Thymus (tissue), 11 donors: ENCODE data around the gene MYH9. TPM values are rescaled to one million over a fixed set of nuclear protein-coding genes. Genes with fewer than 3 reads are reported as not detected.

Experiments
- DNase-seq, 9 donors: peaks; one replicate each; pipeline ENCODE4 v3.0.0-alpha.2; 2013; ENCODE audit warnings: low spot score in 9 of 9, low read depth in 6 of 9, missing footprints in 1 of 9
- H3K27ac ChIP-seq, 2 donors: one replicate each; pipeline ENCODE4 v1.5.1; 2013; ENCODE audit warnings: control low read depth in 1 of 2, low read depth in 1 of 2, low read length in 1 of 2, mild to moderate bottlenecking in 1 of 2, moderate library complexity in 1 of 2
- H3K27me3 ChIP-seq, 2 donors: one replicate each; pipeline ENCODE4 v1.5.1; 2013; ENCODE audit warnings: low read length in 1 of 2; ENCODE audit not compliant: control insufficient read depth in 2 of 2, insufficient read depth in 1 of 2
- H3K36me3 ChIP-seq, 2 donors: one replicate each; pipeline ENCODE4 v1.5.1; 2013; ENCODE audit warnings: low read length in 1 of 2, mild to moderate bottlenecking in 1 of 2, moderate library complexity in 1 of 2; ENCODE audit not compliant: control insufficient read depth in 2 of 2, insufficient read depth in 2 of 2
- H3K4me1 ChIP-seq, 2 donors: one replicate each; pipeline ENCODE4 v1.5.1; 2013; ENCODE audit warnings: low read length in 2 of 2; ENCODE audit not compliant: control insufficient read depth in 2 of 2, insufficient read depth in 2 of 2
- H3K4me3 ChIP-seq, 2 donors: one replicate each; pipeline ENCODE4 v1.5.1; 2013; ENCODE audit warnings: low read length in 2 of 2, control low read depth in 1 of 2, mild to moderate bottlenecking in 1 of 2
- H3K9me3 ChIP-seq, 2 donors: one replicate each; pipeline ENCODE4 v1.5.1; 2013; ENCODE audit warnings: low read length in 1 of 2, mild to moderate bottlenecking in 1 of 2; ENCODE audit not compliant: control insufficient read depth in 2 of 2, insufficient read depth in 1 of 2
- WGBS: extraction: QIAGEN DNeasy Blood & Tissue Kit; methylation state at CpG from one replicate; pipeline ENCODE4 v1.1.7; 2013; 5-methylcytosine and 5-hydroxymethylcytosine counted together
- polyA plus RNA-seq: library from polyadenylated mRNA; stranded (reverse); fragments of 200-250 nt; gene quantifications from one replicate; pipeline ENCODE4 v1.2.3, GENCODE V29; 2013
- total RNA-seq: library from RNA; stranded (reverse); fragments of 120-200 nt; gene quantifications from one replicate; pipeline ENCODE4 v1.2.4, GENCODE V29; 2013
- donor health status: healthy.

Gene MYH9
- total and polyA plus RNA-seq, 2 donors, result 123 to 155 TPM

- Histone ChIP-seq H3K4me3 (no peak overlapping the region), H3K36me3 (peaks cover 16 to 53% of the 10 kb centered on the region in 2 donors), H3K9me3 (no peaks in the 10 kb centered on the region), H3K4me1 (peaks cover 48 to 90% of the 10 kb centered on the region in 2 donors), H3K27me3 (no peaks in the 10 kb centered on the region), H3K27ac (peak overlapping the region in 1 of 2 donors; percentile 54)
- 83% methylated on average over 9 of the region's 9 CpGs for WGBS
- no peak for DNase-seq
Observed at GRCh38 chr22:36358533-36359469, 29.0 kb downstream of the MYH9 start.

GRCh38 chr22:36356708-36357624 is 30.8 kb downstream of the MYH9 start:
- WGBS, result 87% methylated on average over 25 of the region's 25 CpGs
- H3K4me1 ChIP-seq, result peaks cover 42 to 89% of the 10 kb centered on the region in 2 donors
- H3K9me3 ChIP-seq, result no peaks in the 10 kb centered on the region
- no peaks in the 10 kb centered on the region for H3K27me3 ChIP-seq
- H3K4me3 ChIP-seq, result no peak overlapping the region
- peak overlapping the region; percentile 9 to 79 for H3K27ac ChIP-seq
- H3K36me3 ChIP-seq, result peaks cover 19 to 46% of the 10 kb centered on the region in 2 donors
- DNase-seq, result no peak

- DNase-seq, result no peak
- peaks cover 33 to 88% of the 10 kb centered on the region in 2 donors for H3K4me1 ChIP-seq
- WGBS, result 92% methylated on average over 6 of the region's 6 CpGs
- H3K4me3 ChIP-seq, result no peak overlapping the region
- H3K9me3 ChIP-seq, result no peaks in the 10 kb centered on the region
- peaks cover 17 to 42% of the 10 kb centered on the region in 2 donors for H3K36me3 ChIP-seq
- H3K27ac ChIP-seq, result peak overlapping the region; percentile 55 to 66
- no peaks in the 10 kb centered on the region for H3K27me3 ChIP-seq
Observed at GRCh38 chr22:36355894-36356293, 31.9 kb downstream of the MYH9 start.

GRCh38 chr22:36355362-36355761 is 32.4 kb downstream of the MYH9 start:
- H3K27me3 ChIP-seq, result no peaks in the 10 kb centered on the region
- 51% methylated on average over 6 of the region's 6 CpGs for WGBS
- no peak overlapping the region for H3K4me3 ChIP-seq
- DNase-seq, result no peak
- peak overlapping the region; percentile 66 to 76 for H3K27ac ChIP-seq
- peaks cover 30 to 88% of the 10 kb centered on the region in 2 donors for H3K4me1 ChIP-seq
- peaks cover 16 to 40% of the 10 kb centered on the region in 2 donors for H3K36me3 ChIP-seq
- no peaks in the 10 kb centered on the region for H3K9me3 ChIP-seq

- no peak for DNase-seq
- Histone ChIP-seq H3K36me3 (peaks cover 29 to 49% of the 10 kb centered on the region in 2 donors), H3K9me3 (no peaks in the 10 kb centered on the region), H3K4me1 (peaks cover 20 to 65% of the 10 kb centered on the region in 2 donors), H3K27ac (peak overlapping the region in 1 of 2 donors; percentile 25), H3K27me3 (no peaks in the 10 kb centered on the region), H3K4me3 (no peak overlapping the region)
- WGBS, result 87% methylated on average over 16 of the region's 16 CpGs
Observed at GRCh38 chr22:36352803-36353507, 34.8 kb downstream of the MYH9 start.

- peaks cover 13 to 57% of the 10 kb centered on the region in 2 donors for H3K4me1 ChIP-seq
- H3K36me3 ChIP-seq, result peaks cover 35 to 50% of the 10 kb centered on the region in 2 donors
- peak overlapping the region; percentile 11 to 77 for H3K27ac ChIP-seq
- H3K4me3 ChIP-seq, result no peak overlapping the region
- H3K27me3 ChIP-seq, result no peaks in the 10 kb centered on the region
- H3K9me3 ChIP-seq, result no peaks in the 10 kb centered on the region
- DNase-seq, result no peak
- 95% methylated on average over 22 of the region's 22 CpGs for WGBS
Observed at GRCh38 chr22:36351921-36352802, 35.6 kb downstream of the MYH9 start.

- no peaks in the 10 kb centered on the region for H3K9me3 ChIP-seq
- peak overlapping the region; percentile 9 to 41 for H3K27ac ChIP-seq
- H3K4me3 ChIP-seq, result no peak overlapping the region
- 93% methylated on average over 14 of the region's 14 CpGs for whole genome bisulfite sequencing
- peaks cover 6 to 46% of the 10 kb centered on the region in 2 donors for H3K4me1 ChIP-seq
- H3K27me3 ChIP-seq, result no peaks in the 10 kb centered on the region
- H3K36me3 ChIP-seq, result peaks cover 43 to 54% of the 10 kb centered on the region in 2 donors
- DNase-seq, result no peak
Observed at GRCh38 chr22:36350751-36351594, 36.8 kb downstream of the MYH9 start.
